SK-N-SH treated with all-trans-retinoic acid at 6 μM for 48 hours (cell line): ENCODE data around the gene MAN1A2.

ENCODE experiments used
- ATAC-seq: fragments of 200-7000 bp; cut with Tn5 transposase; 3 replicates; pipeline ENCODE4 v1.9.1; 2020; ENCODE audit warnings: mild to moderate bottlenecking, moderate library complexity
- ARNTL ChIP-seq: fragments of 450-650 bp; formaldehyde crosslinking; IDR thresholded peaks from 2 replicates; pipeline ENCODE4 v1.5.0; 2020; ENCODE audit warnings: low read depth, mild to moderate bottlenecking, moderate library complexity, borderline replicate concordance
- BACH2 ChIP-seq: fragments of 250-450 bp; sonication (Bioruptor Pico); IDR thresholded peaks from 2 replicates; pipeline ENCODE4 v1.9.0; 2021; ENCODE audit warnings: mild to moderate bottlenecking, borderline replicate concordance
- CSDC2 ChIP-seq: fragments of 250-450 bp; sonication (Bioruptor Pico); IDR thresholded peaks from 2 replicates; pipeline ENCODE4 v1.5.0; 2020; ENCODE audit warnings: mild to moderate bottlenecking, moderate library complexity
- GLIS3 ChIP-seq: fragments of 250-450 bp; sonication (Bioruptor Pico); IDR thresholded peaks from 2 replicates; pipeline ENCODE4 v1.5.0; 2020; ENCODE audit warnings: mild to moderate bottlenecking, moderate library complexity
- ISL1 ChIP-seq: fragments of 250-450 bp; sonication (Bioruptor Pico); IDR thresholded peaks from 2 replicates; pipeline ENCODE4 v2.1.2; 2022; ENCODE audit warnings: mild to moderate bottlenecking, moderate library complexity
- OSR1 ChIP-seq: fragments of 250-450 bp; sonication (Bioruptor Pico); IDR thresholded peaks from 2 replicates; pipeline ENCODE4 v1.8.0; 2022; ENCODE audit warnings: moderate library complexity, mild to moderate bottlenecking, inconsistent platforms
- PPARA ChIP-seq: fragments of 250-450 bp; sonication (Bioruptor Pico); IDR thresholded peaks from 2 replicates; pipeline ENCODE4 v1.5.0; 2020; ENCODE audit warnings: mild to moderate bottlenecking, borderline replicate concordance
- RARB ChIP-seq: fragments of 250-450 bp; sonication (Bioruptor Pico); IDR thresholded peaks from 2 replicates; pipeline ENCODE4 v1.8.0; 2021; ENCODE audit warnings: mild to moderate bottlenecking, moderate library complexity
- SNAI2 ChIP-seq: fragments of 250-450 bp; sonication (Bioruptor Pico); IDR thresholded peaks from 2 replicates; pipeline ENCODE4 v1.5.0; 2020; ENCODE audit warnings: mild to moderate bottlenecking, moderate library complexity
- TCF4 ChIP-seq: fragments of 250-450 bp; sonication (Bioruptor Pico); IDR thresholded peaks from 2 replicates; pipeline ENCODE4 v1.8.0; 2021; ENCODE audit warnings: mild to moderate bottlenecking, moderate library complexity, borderline replicate concordance
- TOX ChIP-seq: fragments of 250-450 bp; sonication (Bioruptor Pico); IDR thresholded peaks from 2 replicates; pipeline ENCODE4 v1.8.0; 2021; ENCODE audit warnings: mild to moderate bottlenecking, moderate library complexity, borderline replicate concordance
- ZC3H10 ChIP-seq: fragments of 250-450 bp; sonication (Bioruptor Pico); IDR thresholded peaks from 2 replicates; pipeline ENCODE4 v1.5.1; 2021; ENCODE audit warnings: mild to moderate bottlenecking, moderate library complexity
- ZFP3 ChIP-seq: fragments of 250-450 bp; sonication (Bioruptor Pico); IDR thresholded peaks from 2 replicates; pipeline ENCODE4 v1.5.0; 2020; ENCODE audit warnings: mild to moderate bottlenecking, moderate library complexity
- ZFP30 ChIP-seq: fragments of 450-650 bp; formaldehyde crosslinking; IDR thresholded peaks from 2 replicates; pipeline ENCODE4 v1.5.0; 2022; ENCODE audit warnings: mild to moderate bottlenecking, moderate library complexity
- ZNF70 ChIP-seq: fragments of 450-650 bp; formaldehyde crosslinking; IDR thresholded peaks from 2 replicates; pipeline ENCODE4 v1.5.0; 2020; ENCODE audit warnings: mild to moderate bottlenecking, moderate library complexity
- ZNF8 ChIP-seq: fragments of 450-650 bp; formaldehyde crosslinking; IDR thresholded peaks from 2 replicates; pipeline ENCODE4 v1.5.0; 2020; ENCODE audit warnings: mild to moderate bottlenecking, moderate library complexity
- TF ChIP-seq, protein P1 (sequence below): fragments of 250-450 bp; sonication (Bioruptor Pico); IDR thresholded peaks from 2 replicates; pipeline ENCODE4 v1.8.0; 2020; ENCODE audit warnings: mild to moderate bottlenecking, moderate library complexity, borderline replicate concordance
- TF ChIP-seq, protein P2 (sequence below): fragments of 250-450 bp; sonication (Bioruptor Pico); IDR thresholded peaks from 2 replicates; pipeline ENCODE4 v1.5.1; 2020; ENCODE audit warnings: low read depth, mild to moderate bottlenecking, moderate library complexity
- TF ChIP-seq, protein P3 (sequence below): fragments of 250-450 bp; sonication (Bioruptor Pico); IDR thresholded peaks from 2 replicates; pipeline ENCODE4 v1.8.0; 2021; ENCODE audit warnings: low read depth, mild to moderate bottlenecking, moderate library complexity, borderline replicate concordance
- TF ChIP-seq, protein P4 (sequence below): fragments of 250-450 bp; sonication (Bioruptor Pico); IDR thresholded peaks from 2 replicates; pipeline ENCODE4 v1.5.0; 2020; ENCODE audit warnings: mild to moderate bottlenecking, moderate library complexity

The MAN1A2 gene

DNA sequence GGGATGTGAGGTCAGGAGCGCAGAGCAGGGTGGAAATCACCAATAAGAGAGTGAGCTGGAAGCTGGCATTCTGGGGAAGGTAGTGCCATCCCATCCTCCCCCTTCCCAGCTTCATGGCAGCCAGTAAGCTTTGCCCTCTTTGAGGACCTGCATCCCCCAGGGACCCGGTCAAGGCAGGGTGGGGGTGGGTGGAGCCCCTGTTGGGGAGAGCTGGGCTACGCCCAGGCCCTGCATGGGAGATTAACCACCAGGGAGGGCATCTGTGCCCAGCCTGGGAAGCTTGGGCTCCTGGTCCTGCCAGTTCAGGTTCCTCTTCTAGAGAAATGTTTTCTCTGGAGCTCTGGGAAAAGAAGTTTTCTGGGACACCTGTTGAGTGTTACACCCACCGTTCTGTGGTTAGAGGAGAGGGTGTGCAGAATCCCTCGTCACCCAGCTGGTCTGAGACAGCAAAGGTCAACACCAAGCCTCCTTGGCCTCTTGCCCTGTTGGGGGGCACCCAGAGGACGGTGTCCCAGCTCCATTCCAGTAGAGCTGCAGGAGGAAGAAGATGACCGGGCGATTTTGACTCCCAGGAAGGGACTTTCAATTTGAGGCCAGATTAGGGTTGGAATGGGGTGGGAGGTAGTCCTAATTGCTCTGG is 208.5 kb downstream of the MAN1A2 start (continued):
- TF ChIP-seq ZFP3 (CRISPR knock-in tag) (no peak), OSR1 (CRISPR knock-in tag) (no peak), ISL1 (CRISPR knock-in tag) (no peak)
- TF ChIP-seq, protein P1, sequence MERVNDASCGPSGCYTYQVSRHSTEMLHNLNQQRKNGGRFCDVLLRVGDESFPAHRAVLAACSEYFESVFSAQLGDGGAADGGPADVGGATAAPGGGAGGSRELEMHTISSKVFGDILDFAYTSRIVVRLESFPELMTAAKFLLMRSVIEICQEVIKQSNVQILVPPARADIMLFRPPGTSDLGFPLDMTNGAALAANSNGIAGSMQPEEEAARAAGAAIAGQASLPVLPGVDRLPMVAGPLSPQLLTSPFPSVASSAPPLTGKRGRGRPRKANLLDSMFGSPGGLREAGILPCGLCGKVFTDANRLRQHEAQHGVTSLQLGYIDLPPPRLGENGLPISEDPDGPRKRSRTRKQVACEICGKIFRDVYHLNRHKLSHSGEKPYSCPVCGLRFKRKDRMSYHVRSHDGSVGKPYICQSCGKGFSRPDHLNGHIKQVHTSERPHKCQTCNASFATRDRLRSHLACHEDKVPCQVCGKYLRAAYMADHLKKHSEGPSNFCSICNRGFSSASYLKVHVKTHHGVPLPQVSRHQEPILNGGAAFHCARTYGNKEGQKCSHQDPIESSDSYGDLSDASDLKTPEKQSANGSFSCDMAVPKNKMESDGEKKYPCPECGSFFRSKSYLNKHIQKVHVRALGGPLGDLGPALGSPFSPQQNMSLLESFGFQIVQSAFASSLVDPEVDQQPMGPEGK (CRISPR knock-in tag) = no peak

DNA sequence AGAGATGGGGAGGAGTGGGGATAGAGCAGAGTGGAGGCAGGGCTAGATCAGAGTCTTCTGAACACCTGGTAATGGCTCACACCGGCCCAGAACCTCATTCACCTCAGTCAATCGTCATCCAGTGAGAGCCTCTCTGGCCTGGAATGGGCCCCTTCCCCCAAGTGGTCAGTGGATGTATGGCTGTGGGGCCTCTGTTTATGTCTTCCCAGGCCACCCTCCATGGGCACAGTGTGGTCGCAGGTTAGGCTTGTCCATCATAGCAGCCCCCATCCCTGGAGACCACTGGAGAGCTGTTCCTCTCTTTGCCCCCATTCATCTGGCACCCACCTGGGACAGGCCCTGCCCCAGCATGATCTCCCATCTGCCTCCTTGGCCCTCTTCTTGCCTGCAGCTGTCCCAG is 209.0 kb downstream of the MAN1A2 start:
- no peak for TF ChIP-seq ZC3H10
- TF ChIP-seq OSR1 (CRISPR knock-in tag) = no peak
- TF ChIP-seq SNAI2 = no peak
- no peak for TF ChIP-seq BACH2 (CRISPR knock-in tag)
- TF ChIP-seq ISL1 (CRISPR knock-in tag) = no peak
- no peak for TF ChIP-seq PPARA (CRISPR knock-in tag)
- no peak for TF ChIP-seq ARNTL (CRISPR knock-in tag)
- TF ChIP-seq, protein P2, sequence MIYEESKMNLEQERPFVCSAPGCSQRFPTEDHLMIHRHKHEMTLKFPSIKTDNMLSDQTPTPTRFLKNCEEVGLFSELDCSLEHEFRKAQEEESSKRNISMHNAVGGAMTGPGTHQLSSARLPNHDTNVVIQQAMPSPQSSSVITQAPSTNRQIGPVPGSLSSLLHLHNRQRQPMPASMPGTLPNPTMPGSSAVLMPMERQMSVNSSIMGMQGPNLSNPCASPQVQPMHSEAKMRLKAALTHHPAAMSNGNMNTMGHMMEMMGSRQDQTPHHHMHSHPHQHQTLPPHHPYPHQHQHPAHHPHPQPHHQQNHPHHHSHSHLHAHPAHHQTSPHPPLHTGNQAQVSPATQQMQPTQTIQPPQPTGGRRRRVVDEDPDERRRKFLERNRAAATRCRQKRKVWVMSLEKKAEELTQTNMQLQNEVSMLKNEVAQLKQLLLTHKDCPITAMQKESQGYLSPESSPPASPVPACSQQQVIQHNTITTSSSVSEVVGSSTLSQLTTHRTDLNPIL (CRISPR knock-in tag) = no peak
- TF ChIP-seq CSDC2 (CRISPR knock-in tag) = no peak
- TF ChIP-seq TCF4 (CRISPR knock-in tag) = no peak
- TF ChIP-seq, protein P3, sequence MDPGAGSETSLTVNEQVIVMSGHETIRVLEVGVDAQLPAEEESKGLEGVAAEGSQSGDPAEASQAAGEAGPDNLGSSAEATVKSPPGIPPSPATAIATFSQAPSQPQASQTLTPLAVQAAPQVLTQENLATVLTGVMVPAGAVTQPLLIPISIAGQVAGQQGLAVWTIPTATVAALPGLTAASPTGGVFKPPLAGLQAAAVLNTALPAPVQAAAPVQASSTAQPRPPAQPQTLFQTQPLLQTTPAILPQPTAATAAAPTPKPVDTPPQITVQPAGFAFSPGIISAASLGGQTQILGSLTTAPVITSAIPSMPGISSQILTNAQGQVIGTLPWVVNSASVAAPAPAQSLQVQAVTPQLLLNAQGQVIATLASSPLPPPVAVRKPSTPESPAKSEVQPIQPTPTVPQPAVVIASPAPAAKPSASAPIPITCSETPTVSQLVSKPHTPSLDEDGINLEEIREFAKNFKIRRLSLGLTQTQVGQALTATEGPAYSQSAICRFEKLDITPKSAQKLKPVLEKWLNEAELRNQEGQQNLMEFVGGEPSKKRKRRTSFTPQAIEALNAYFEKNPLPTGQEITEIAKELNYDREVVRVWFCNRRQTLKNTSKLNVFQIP (CRISPR knock-in tag) = no peak
- no peak for TF ChIP-seq ZNF70 (CRISPR knock-in tag)
- ATAC-seq = no peak

DNA sequence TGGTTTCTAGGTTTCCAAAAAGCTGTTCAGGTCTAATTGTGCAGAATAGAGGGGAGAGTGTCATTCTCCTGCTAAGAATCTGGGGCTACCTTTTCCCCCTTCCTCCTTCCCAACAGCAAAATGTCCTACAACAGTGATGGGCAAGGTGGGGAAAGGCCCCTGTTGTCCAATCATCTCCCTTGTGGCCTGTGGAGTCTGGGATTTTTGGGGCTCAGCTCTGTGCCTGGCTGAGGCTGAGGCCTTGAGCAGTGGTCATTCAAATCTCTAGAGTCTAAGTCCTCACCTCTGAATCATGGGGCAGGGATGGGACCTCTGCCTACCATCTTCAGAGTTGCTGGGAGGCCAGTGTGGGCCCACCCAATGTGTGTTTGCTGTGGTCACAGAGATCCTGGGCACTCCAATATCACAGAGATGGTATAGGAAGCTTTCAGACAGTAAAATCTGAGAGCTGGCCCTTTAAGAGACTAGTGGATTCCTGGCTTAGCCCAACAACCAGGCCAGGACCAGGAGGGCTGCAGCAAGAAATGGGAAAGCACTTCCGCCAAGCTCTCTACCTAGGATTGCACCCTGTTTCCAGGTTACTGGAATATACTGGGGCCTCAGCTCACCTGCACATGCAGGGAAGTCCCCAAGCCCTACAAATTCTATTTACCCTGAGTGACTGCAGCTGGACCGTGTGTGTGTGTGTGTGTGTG is 210.1 kb downstream of the MAN1A2 start:
- no peak for ATAC-seq
- TF ChIP-seq, protein P3 (CRISPR knock-in tag) = no peak
- TF ChIP-seq SNAI2 (no peak), GLIS3 (CRISPR knock-in tag) (no peak), ZNF8 (no peak), ZFP3 (CRISPR knock-in tag) (no peak), RARB (CRISPR knock-in tag) (no peak), ZFP30 (CRISPR knock-in tag) (no peak), BACH2 (CRISPR knock-in tag) (no peak), CSDC2 (CRISPR knock-in tag) (no peak), ZC3H10 (no peak)
- TF ChIP-seq, protein P2 (CRISPR knock-in tag) = no peak

DNA sequence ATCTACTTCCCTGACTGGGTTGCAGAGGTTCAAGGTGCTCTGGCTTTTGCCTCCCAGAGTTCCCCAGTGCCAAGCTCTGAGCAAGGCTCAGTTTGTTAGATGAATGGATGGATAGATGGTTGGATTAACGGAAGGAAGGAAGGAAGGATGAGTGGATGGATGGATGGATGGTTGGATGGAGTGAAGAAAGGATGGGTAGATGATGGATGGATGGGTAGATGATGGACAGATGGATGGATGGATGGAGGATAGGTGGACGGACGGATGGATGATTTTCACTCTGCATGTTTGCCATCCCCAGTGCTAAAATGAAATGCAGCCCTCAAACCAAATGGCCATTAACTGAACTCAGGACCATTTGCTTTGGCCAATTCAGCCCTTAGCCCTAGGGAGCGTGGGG is 211.2 kb downstream of the MAN1A2 start:
- TF ChIP-seq CSDC2 (CRISPR knock-in tag) = no peak
- TF ChIP-seq, protein P4, sequence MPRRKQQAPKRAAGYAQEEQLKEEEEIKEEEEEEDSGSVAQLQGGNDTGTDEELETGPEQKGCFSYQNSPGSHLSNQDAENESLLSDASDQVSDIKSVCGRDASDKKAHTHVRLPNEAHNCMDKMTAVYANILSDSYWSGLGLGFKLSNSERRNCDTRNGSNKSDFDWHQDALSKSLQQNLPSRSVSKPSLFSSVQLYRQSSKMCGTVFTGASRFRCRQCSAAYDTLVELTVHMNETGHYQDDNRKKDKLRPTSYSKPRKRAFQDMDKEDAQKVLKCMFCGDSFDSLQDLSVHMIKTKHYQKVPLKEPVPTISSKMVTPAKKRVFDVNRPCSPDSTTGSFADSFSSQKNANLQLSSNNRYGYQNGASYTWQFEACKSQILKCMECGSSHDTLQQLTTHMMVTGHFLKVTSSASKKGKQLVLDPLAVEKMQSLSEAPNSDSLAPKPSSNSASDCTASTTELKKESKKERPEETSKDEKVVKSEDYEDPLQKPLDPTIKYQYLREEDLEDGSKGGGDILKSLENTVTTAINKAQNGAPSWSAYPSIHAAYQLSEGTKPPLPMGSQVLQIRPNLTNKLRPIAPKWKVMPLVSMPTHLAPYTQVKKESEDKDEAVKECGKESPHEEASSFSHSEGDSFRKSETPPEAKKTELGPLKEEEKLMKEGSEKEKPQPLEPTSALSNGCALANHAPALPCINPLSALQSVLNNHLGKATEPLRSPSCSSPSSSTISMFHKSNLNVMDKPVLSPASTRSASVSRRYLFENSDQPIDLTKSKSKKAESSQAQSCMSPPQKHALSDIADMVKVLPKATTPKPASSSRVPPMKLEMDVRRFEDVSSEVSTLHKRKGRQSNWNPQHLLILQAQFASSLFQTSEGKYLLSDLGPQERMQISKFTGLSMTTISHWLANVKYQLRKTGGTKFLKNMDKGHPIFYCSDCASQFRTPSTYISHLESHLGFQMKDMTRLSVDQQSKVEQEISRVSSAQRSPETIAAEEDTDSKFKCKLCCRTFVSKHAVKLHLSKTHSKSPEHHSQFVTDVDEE (CRISPR knock-in tag) = no peak
- no peak for TF ChIP-seq TOX (CRISPR knock-in tag)
- no peak for ATAC-seq
